A673 (cell line): ENCODE results near the gene DLEC1.

Source experiments
- EZH2 ChIP-seq: fragments of 200-600 bp; sonication (generic); IDR thresholded peaks from 2 replicates; pipeline ENCODE4 v1.6.1; 2017; ENCODE audit warnings: borderline replicate concordance, low read depth, mild to moderate bottlenecking, mixed read lengths, antibody characterized with exemption, low read length; ENCODE audit not compliant: poor library complexity, severe bottlenecking
- TF ChIP-seq, protein P1 (sequence below): fragments of 300-800, 200-600 bp; sonication (generic); conservative IDR thresholded peaks from 2 replicates; pipeline ENCODE4 v1.5.1; 2017; ENCODE audit warnings: low read depth, mild to moderate bottlenecking, antibody characterized with exemption, low read length, moderate library complexity, mixed read lengths

DNA sequence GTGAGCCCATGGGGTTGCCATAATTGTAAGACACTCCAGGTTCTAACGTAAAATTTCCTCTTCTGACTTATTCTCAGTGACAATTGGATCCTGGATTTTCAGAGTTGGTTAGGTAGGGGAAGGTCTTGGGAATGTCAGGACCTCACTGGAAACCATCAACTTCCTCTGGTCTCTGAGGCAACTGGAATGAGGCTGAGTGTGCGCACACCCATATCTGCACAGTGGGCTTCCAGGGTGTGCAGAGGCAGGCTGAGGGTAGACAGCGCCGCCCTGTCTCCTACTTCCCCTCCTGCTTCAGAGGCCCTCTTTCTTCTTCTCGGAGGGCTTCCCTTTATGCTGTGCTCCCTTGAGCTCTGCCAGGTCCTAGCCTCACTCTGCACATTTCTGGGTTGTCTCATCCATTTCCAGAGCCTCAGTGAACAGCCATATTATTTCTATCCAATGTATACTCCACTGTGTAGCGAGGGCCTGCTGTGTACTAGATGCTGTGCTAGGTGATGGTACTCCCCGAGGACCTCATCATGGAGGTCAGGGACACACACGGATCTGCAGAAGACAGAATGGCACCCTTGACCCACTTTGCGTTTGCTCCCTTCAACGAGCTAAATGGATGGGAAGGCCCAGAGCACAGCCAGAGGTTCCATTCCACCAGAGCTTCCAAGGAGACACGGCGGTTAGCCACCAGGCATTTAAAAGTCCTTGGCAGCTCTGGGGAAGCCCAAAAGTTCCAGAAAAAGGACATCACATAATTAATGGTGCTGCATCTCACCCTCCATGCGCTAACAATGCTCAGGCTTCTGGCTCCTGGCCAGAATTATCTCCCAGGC, 79.6 kb downstream of the DLEC1 start:
- TF ChIP-seq, protein P1, sequence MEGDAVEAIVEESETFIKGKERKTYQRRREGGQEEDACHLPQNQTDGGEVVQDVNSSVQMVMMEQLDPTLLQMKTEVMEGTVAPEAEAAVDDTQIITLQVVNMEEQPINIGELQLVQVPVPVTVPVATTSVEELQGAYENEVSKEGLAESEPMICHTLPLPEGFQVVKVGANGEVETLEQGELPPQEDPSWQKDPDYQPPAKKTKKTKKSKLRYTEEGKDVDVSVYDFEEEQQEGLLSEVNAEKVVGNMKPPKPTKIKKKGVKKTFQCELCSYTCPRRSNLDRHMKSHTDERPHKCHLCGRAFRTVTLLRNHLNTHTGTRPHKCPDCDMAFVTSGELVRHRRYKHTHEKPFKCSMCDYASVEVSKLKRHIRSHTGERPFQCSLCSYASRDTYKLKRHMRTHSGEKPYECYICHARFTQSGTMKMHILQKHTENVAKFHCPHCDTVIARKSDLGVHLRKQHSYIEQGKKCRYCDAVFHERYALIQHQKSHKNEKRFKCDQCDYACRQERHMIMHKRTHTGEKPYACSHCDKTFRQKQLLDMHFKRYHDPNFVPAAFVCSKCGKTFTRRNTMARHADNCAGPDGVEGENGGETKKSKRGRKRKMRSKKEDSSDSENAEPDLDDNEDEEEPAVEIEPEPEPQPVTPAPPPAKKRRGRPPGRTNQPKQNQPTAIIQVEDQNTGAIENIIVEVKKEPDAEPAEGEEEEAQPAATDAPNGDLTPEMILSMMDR: no peak
- TF ChIP-seq EZH2: no peak
